Activated naive CD4-positive, alpha-beta T cell (primary cell): ENCODE measurements around the gene SLC27A5.
A peak's percentile ranks its signal among the peaks of the same experiment; 100 is the strongest.
"Not testable (repeated sequence)": the region's sequence is repeated elsewhere in the genome, so short reads cannot be mapped to it uniquely, and the experiment has no call there.

ENCODE experiments used
- DNase-seq, 4 experiments: peaks; one replicate each; lab custom pipeline; 2025; lab: John Stamatoyannopoulos, UW

SLC27A5 gene

DNA sequence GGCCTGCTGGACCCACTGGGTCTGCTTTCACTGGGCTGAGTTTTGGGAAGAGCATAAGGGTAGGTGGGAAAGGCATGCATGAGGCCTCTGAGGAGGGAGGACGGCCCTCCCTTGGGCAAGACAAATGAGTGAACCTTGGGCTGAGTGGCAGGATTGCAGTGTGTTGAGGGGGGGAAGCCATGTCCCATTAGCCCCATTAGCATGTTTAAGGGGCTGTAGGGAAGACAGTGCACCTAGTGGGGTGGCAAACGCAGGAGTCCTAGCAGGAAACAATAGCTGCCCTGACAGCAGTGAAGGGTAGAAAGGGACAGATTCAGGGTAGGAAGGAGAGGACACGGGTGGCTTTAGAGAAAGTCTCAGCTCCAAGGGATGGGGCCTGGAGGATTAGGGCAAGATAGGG, 10.9 kb upstream of the SLC27A5 start:
- DNase-seq, result no peak

DNA sequence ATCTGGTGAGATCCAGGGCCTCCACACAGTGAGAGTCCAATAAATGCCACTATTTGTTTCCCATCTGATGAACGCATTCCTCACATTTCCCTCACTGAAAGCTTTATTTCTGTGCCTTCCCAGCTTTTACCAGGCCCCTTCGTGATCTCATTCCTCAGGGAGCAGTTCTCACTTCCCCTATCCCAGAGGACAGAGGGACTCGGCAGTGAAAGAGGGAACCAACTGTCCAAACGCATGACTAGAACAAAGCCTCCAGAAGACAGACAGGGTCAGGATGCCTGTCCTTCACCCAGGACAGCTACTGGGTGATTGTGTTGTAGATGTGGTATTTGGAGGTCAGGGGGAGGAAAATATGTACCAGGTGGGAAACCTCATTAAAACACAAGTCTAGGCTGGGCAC, 9.9 kb upstream of the SLC27A5 start:
- DNase-seq, result no peak

DNA sequence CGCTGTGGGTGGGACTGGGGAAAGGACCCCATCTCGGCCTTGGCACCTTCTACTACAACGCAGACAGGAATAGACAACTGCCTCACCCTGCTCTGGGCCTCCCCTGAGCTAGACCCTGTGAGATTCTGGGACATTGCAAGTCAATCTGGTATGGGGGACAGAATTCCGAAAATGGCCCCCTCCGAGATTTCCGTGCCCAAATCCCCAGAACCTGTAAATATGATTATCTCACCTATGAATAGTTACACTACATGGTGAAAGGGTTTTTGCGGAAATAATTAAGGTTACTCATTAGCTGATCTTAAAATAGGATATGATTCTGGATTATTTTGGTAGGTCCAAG, 8.4 kb upstream of the SLC27A5 start:
- no peak for DNase-seq

DNA sequence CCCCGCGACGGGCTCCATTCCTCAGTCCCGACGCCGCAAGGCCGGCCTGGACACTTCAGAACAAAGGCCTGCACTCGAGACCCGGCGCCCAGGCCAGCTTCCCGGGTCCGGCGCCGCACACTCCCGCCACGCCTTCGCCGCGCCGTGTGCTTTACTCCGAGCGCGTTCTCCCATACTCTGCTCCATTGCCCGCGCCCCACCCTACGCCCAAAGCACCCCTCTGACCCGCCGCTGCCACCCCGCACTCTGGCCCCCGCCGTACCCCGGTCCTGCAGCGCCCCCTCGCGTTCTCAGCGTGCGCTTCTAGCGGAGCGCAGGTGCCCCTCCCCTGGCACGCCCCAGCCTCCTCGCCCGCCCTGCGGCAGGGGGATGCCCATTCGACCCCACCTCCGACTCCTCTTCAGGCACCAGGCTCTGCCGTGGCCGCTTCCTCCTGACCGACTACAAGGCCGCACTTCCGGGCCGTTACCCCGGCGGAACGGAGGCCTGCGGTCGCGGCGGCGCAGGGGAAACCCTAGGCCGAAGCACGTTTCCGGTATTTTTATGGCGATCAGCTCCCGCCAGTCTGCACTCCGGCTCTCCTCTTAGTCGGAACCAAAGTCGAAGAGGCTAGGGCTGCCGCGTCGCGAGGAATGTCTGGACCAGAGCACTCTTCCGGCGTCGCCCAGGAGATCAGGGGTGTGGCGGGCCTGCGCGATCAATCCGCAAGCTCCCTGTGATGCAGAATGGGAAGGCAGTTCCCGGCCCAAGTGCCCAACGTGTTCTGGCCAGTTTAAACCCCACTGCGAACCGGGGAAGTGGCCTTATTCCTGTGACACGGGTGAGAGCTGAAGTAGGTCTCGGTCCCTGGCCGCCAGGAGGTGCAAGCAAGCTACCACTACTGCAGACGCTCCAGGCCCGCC, 7.8 kb upstream of the SLC27A5 start, which contains the start of gene ZBTB45:
Gene ZBTB45 (minus strand): TSS at position 456 of the 902 bp plus-strand sequence. CDS start 2,137 bp downstream, outside the sequence.
- peak; percentile 80 to 98 (median 88) for DNase-seq

DNA sequence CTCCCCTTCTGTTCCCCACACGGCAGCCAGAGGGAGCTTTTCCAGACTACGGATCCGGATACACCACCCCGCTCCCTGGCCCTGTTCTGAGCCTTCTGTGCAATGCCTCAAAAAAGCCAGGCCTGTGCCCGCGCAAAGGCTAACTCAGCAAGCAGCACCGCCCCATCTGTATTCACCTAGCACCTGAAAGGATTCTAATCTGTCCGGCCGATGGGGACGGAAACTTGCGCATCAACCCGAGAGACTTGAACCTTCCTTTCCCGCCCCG, 7.2 kb upstream of the SLC27A5 start:
- DNase-seq, result peak in 2 of 4 experiments; percentile 13 to 41

DNA sequence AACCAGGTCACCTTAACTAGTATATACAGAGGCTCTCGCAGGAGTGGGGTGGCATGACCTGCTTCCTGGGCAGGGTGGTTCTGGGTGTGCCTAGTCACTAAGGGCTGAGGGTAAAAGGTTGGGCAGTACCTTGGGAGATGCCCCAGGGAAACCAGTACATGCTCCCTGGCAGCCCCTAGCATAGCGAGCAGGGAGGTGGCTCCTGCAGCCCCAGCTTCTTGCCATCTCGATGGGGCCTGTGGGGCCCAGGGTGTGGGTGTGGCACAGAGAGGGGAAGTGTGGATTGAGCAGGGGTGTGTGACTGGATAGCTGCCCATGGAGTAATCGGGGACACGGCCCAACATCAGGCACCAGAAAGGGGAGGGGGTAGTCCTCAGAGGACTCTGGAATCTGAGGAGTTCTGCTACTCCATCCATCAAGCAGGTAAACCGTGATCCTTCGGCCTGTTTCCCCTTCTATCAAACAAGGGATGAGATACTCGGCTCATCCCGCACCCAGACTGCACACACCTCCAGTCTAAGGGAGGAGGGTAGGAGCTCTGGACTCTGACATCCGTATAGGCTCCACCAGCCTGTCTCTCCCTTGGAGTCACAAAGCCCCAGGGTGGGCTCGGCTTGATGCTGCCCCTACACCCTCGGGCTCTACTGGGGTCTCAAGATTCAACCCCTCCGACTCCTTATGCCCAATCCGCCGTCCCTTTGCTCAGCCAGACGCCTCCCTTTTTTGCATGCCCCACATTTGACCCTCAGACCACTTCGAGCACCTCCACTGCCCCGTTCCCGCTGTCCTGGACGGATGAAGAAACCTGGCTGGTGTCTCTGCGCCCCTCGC, 6.7 kb upstream of the SLC27A5 start:
- no peak for DNase-seq

DNA sequence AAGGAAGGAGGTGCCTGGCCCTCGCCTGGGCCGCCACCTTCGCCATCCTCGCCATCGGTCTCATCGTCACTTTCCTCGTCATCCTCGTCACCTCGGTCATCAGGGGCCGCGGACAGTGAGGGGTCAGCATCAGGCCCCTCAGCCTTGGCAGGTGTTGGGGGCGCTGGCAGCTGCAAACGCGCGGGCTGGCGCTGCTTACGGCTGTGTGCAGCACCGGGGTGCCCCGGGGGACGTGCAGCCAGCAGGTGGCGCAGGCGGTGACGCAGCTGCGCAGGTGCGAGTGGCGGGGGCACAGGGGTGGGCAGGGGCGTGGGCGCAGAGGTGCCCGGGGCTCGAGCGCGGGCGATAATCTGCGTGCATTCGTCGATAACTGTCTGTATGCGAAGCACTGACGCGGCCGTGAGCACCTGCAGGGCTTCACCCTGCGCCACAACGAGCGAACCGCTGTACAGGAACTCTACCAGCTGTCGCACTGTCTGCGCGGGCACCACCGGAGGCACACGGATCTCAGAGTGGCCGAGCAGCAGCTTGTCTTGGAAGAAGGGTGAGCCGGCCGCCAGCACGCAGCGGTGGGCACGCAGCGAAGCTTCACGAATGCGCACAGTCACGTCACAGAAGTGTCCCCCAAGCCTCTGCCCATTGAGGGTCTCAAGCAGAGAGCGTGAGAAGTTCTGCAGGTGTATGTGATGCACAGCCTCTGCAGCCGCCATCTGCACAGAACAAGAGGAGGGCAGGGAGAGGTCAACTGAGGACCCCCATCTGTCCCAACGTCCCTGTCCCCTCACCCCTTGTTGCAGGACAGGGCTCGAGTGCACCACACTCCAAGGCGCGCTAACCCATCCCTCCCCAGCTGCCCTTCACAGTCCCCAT, 5.4 kb upstream of the SLC27A5 start:
- no peak for DNase-seq

DNA sequence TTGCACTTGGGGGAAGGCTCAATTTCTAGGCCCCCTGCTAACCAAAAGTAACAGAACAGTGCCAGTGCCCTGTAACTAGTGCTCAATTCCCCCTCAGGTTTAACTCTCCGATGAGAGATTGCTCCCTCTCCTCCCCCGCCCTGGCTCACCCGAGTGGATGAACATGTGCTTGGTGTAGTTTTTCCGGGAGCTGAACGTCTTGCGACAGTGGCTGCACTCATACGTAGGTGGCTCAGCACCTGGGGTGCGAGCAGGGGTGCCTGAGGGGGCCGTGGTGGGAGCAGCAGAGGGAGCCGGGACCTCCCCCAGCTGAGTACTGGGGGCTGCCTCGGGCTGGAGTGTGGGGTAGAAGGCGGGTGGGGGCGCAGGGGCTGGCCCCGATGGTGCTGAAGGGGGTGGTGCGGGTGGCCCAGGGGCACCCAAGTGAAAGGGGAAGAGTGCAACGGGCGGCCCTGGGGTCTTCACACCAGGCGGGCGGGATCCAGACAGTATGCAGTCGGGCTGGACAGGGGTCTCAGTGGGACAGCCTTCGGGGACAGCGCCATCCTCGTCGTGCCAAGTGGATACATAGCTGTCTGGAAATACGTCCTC, 4.5 kb upstream of the SLC27A5 start:
- DNase-seq, result no peak

DNA sequence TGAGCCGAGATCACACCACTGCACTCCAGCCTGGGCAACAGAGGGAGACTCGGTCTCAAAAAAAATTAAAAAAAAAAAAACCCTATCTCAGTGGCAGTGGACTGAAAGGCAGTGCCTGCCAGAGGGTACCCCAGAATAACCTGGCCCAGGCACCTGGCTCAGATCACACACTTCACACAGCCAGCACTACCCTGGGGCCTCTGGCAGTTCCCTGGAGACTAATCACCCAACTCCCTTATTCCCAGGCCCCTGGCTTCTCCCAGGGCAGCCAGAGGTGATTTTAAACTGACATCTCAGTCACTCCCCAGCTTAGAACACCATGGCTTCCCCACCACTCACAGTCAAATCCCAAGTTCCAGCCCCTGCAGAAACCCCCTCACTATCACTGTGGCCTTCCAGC, 3.5 kb upstream of the SLC27A5 start:
- no peak for DNase-seq

DNA sequence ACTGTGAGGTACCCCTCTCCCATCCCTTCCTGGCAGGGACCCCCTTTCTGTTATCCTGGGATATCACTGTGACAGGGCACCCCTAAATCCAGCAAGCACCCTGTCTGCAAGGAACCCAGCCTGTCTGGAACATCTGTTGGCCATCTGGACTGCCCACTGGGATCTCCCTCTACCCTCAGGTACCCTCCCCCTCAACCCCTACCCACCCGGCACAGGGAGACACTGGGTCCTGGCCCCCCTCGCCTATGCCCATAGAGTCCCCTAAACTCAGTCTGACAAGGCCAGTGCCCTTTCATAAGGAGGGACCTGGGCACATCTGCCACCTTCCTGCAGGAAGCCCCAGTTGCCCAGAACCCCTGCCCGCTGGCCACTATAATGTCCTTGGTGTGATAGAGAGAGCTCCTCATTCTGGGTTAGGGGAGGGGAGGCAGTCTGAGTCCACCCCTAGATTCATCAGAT, 2.8 kb upstream of the SLC27A5 start:
- DNase-seq, result no peak

DNA sequence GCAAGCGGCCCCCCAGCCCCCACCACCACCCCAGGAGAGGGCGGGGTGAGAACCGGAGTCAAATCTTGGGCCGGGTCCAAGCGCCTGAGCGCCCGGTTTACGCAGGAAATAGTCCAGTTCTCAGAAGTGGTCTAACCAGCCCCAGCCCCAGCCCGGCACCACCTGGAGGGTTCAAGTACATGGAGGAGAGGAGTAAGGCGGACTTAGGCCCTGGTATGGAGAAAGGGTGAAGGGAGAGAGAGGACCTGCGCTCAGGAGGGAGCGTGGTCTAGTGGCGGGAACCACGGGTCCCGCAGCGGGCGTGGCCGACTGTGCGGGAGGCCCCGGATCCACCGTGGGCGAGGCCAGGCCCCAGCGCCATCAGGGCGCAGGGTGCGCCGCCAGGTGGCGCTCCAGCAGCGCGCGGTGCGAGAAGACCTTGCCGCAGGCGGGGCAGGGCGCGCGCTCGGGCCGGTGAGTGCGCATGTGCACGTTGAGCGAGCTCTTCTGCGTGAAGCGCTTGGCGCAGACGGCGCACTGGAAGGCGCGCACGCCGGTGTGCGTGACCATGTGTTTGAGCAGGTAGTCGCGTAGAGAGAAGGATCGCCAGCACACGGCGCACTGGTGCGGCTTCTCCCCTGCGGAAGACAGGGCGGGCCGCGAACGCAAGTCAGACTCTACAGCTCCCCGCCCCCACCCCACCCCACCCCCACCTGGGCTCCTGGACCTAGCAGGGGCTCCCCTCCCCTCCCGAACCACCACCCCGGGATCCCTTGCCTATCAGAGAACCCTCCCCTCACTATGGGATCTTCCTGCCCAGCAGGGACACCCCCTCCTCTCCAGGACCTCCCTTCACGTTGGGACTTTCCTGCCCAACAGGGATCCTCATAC, 2.1 kb upstream of the SLC27A5 start:
- DNase-seq, result peak; percentile 81 to 95 (median 90)

DNA sequence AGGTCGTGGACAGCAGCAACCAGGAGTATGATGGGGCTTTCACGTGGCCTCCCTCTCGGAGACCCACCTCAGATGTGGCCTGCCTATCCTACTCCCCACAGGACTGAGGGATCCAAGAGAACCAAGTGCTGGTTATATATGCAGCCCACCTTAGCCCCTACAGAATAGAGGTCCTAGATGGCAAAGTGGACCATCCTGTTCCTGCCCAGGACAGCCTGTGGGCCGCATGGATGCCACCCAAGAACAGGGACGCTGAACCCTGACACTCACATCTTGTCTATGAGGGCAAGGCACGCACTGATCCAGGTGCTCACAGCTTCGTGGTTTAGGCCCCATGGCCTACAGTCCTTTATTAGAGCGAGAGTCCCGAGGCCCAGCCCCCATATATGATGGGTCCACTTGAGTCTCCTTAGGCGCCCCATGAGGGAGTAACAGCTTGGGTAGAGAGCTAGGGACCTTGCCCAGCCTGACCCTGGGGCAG, 1.5 kb upstream of the SLC27A5 start:
- no peak for DNase-seq

DNA sequence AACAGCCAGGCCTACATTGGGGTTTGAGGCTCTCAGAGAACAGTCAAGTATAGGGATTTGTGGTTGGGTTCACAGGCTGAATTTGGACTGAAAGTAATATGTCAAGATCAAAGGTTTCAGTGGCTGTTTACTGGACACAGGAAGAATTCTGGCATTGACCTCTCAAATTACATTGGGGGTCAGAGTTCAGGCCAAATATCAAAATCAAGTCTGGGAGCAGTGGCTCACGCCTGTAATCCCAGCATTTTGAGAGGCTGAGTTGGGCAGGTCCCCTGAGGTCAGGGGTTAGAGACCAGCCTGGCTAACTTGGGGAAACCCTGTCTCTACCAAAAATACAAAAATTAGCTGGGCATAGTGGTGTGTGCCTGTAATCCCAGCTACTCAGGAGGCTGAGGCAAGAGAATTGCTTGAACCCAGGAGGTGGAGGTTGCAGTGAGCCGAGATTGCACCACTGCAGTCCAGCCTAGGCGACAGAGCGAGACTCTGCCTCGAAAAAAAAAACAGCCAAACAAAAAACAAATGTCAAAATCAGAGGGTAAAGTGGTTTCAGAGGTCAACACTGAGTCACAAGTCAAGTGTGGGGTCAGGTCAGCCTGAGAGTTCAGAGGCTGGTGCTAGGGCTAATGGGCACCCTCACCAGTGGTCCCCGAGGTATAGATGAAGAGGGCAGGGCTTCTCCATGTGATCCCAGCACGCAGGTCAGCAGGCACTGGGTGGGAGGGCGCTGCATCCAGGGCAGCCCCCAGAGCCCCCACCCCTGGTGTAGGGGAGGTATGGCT, 1.5 kb downstream of the SLC27A5 start:
- DNase-seq, result no peak

DNA sequence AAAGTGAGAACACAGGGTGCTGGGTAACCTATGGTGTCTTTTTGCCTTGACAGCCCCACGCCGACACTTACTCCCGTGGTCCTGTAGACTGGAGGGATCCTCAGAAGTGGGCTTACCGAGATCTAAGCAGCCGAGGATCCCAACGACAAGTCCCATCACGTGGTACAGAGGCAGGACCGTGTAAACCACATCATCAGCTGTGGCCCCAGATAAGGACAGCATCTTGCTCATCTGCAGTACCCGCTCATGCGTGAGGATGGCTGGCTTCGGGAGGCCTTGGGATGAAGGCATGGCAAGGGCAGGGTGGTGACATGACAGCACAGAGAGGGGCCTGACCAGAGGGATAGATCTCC, 2.1 kb downstream of the SLC27A5 start:
- DNase-seq, result no peak

DNA sequence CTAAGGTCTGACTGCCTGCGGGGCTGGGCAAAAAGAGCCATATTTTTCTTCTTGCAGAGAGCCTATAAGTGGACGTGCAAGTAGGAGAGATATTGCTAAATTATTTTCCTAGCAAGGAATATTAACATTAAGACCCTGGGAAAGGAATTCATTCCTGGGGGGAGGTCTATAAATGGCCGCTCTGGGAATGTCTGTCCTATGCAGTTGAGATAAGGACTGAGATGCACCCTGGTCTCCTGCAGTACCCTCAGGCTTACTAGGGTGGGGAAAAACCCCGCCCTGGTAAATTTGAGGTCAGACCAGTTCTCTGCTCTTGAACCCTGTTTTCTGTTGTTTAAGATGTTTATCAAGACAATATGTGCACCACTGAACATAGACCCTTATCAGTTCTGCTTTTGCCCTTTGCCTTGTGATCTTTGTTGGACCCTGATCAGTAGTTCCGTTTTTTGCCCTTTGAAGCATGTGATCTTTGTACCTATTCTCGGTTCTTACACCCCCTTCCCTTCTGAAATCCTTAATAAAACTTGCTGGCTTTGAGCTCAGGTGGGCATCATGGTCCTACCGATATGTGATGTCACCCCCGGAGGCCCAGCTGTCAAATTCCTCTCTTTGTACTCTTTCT, 4.1 kb downstream of the SLC27A5 start:
- not testable (repeated sequence) for DNase-seq

DNA sequence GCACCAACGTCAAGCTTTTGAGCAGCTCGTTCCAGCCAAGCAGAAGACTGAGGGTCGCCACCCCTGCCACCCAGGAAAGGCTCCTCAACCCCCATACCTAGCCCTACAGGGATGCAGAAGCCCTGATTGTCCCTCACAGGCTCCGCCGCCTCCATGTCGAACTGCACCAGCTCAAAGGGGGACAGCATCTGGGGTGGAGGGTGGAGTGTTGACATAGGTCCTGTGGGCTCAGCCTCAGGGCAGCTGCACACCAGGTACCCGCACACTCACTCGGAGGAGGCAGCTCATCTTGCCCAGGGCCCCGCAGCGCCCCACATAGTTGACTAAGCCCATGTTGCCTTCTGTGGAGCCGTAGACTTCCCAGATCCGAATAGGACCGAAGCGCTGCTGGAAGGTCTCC, 11.6 kb downstream of the SLC27A5 start:
- no peak for DNase-seq

DNA sequence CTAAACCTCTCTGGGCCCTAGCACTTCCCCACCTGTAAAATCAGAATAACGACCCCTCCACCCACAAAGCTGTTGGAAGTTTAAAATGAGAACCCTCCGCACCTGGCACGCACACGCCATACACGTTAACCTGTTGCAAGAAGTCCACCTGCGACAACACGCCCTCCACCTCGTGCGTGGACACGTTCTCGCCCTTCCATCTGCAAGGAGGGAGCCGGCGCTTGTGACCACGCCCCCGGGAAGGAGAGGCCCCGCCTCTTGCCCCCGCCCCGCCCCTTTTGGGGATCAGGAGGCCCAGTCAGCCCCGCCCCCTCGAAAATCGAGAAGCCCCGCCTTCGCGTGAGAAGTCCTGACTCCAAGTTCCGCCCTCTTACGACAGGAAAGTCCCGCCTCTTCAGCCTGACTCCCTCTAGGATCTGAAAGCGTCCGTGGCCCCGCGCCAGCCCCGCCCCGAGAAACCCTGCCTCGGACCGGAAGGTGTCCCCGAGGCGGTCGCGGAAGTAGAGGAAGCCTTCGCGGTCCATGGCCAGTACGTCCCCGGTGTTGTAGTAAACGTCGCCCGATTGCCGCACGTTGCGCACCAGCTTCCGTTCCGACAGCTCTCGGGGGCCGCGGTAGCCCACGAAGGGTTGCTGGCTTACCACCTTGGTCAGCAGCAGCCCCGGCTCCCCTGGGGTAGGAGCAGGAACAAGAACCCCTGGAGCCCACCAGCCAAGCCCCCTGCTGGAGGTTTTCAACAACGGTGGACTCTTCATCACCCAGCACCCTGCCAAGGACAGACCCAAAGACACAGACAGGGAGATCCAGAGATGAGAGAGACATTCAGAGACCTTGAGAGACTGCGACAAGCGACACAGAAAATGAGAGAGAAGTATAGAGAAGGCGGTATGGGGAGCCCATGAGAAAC, 12.5 kb downstream of the SLC27A5 start:
- peak; percentile 82 to 91 (median 84) for DNase-seq

DNA sequence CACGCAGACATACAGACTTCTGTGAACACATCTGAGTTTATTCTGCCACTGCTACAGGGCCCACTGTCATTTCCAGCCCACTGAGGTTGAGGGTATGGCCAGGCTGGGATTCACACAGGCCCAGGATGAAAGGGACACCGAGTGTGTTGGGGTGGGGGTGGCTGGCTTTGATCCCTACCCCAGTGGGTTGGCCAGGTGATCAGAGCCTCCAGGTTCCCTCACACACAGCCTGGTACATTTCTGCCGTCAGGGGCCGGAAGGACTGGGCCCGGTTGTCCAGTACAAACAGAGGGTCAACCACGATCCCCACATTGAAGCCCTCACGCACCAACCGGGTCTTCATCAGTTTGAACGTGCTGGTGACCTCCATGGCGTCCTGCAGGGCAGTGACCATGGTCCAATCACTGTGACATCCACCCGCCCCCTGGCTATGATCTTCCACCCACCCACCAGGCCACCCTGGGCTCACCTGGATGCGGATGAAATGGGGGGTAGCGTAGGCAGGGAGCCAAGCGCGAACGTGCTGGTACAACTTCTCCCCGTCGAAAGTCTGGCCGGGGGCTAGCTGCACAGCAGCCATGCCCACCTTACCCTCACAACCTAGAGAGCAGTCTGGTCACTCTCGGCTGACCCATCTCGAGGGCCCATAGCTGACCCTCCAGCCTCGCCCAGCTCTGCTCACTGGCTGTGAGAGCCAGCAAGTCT, 13.3 kb downstream of the SLC27A5 start:
- DNase-seq, result no peak
